ENCODE data around the gene TAAR9. TPM values are rescaled to one million over a fixed set of nuclear protein-coding genes. Genes with fewer than 3 reads are reported as not detected.

Gene TAAR9, protein sequence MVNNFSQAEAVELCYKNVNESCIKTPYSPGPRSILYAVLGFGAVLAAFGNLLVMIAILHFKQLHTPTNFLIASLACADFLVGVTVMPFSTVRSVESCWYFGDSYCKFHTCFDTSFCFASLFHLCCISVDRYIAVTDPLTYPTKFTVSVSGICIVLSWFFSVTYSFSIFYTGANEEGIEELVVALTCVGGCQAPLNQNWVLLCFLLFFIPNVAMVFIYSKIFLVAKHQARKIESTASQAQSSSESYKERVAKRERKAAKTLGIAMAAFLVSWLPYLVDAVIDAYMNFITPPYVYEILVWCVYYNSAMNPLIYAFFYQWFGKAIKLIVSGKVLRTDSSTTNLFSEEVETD
- not detected in 2 replicates for total RNA-seq (2014; rRNA removed; shearing (Covaris generic))

DNA sequence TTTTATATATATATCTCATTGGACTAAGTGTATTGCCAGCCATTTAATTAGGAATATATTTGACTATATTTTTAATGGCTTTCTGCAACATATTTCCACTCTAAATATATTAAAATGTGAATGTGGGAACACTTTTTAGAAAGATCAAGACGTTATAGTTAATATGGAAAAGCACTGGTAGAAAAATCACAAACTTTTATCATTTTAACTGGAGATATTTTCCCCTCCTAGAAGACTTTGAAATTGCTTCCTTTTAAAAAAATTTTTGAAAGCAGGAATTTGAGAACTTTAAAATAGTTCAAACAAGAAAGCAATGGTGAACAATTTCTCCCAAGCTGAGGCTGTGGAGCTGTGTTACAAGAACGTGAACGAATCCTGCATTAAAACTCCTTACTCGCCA lies at the start of gene TAAR9:
Gene TAAR9, plus strand, starts transcription at position 301 of the 400 bp plus-strand sequence. Its CDS starts 13 bp downstream, at position 314.
- no peak for DNase-seq (ENCODE audit: low spot score)

DNA sequence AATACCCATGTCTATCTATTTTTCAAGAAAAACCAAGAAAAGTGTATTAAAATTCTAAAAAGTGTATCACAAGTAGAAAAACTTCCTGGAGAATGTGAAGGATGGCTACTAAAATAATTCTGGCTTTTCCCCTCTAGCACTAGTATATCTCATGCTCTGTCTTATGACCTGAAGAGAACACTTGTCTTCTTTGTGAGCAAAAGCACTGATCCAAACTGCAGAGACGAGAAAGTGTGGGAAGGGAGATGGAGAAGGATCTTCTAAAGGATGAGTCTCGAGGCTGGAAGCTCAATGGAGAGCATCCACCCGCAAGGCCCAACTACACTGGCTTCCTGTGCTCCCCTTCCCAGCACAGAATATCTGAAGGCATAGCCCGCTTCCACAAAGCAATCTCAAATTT lies 48.7 kb upstream of the TAAR9 start:
- no peak for DNase-seq (ENCODE audit: low spot score)

DNA sequence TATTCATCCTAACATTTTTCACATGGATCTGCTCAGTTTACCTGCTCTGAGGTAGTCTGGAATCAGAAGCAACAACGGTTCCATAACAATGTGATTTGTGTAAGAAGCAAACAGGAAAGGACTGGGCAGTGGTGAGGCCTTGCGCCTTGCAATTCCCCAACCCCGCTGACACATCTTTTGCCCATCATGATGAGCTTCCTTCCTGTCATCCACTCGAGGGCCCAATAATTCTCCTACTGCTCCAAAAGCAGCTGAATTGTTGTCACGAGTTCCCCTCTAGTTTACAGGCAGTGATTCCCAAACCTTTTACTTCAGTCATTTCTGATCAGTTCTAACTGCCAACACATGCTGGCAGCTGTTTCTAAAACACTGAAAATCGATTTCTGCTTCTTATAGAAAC lies 48.1 kb upstream of the TAAR9 start:
- no peak for DNase-seq (ENCODE audit: low spot score)

DNA sequence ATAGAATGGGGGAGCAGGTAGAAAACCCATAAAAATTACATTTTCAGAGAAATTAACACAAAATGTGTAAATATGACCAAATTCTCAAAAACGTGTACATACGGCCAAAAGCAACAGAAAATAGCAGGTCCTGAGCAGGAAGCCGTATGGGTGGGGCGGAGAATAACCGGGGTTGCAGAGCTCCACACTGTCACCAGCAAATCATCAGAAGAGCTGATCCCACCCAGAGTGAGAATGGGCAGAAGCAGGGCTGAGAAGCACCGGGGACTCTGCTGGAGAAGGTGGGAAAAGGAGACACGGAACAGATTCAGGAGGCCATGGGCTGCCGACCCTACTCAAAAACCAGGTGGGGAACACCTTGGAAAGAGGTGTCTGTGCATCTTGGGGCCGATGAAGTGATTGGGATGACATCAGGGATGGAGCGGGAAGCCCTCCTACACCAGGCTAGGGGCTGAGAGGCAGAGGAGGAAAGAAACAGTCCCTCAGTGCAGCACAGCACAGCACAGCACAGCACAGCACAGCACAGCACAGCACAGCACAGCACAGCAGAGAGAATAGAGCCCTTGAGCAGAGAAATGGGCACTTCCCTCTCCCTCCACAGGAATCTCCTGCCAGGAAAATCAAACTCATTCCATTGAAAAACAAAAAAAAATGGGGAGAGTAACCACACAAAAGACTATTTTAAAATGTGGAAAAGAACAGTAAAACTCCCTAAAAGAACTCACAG lies 47.4 kb upstream of the TAAR9 start:
- DNase-seq (ENCODE audit: low spot score) = no peak

DNA sequence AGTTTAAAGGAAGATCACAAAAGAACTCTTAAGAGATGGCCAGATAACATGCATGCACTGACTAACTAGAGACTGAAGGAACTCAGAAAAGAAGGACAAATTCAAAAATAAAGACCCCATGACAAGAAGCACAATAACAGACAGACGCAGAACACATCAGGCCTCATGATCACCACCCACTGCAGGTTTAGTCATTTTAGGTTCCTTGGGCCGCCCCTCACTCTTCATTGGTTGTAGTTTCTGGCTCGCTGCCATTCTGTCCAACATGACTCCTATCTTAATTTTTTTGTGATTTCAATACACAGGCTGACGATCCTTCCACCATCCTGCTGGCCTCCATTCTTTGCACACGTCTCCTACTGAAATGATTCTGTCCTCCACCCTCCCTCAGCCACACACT lies 46.8 kb upstream of the TAAR9 start:
- no peak for DNase-seq (ENCODE audit: low spot score)

DNA sequence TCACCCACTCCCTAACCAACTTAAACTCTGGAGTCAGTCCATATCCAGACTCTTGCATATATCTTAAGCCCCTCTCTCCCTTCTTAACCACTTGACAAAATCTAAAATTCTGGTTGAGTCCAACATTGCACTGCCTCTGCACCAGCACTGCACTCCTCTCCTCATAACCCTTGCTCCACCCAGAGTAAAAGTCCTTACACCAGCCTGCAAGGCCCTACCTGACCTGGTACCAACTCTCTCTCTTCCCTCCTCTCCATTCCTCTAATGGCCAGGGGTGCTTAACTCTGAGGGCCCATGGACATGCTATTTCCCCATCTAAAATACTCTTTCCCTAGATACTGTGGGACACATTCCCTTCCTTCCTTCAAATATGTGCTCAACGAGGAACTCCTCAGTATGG lies 46.2 kb upstream of the TAAR9 start:
- no peak for DNase-seq (ENCODE audit: low spot score)

DNA sequence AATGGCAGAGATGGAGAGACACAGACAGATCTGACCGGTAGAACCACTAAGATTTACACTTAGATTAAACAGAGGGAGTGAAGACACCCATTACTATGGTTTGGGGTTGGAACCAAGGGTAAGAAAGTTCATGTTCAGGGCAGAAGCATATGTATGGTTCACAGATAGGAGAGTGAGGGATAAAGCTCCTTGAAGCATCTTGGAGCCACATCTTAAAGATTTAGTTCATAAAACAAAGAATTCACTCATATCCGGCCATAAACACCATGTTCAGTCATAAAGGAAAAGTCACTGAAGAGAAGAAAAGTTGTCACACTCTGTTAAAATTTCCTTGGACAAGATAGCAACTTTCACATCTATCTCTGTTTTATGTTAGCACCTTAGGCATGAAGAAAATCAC lies 43.1 kb upstream of the TAAR9 start:
- DNase-seq (ENCODE audit: low spot score) = no peak

DNA sequence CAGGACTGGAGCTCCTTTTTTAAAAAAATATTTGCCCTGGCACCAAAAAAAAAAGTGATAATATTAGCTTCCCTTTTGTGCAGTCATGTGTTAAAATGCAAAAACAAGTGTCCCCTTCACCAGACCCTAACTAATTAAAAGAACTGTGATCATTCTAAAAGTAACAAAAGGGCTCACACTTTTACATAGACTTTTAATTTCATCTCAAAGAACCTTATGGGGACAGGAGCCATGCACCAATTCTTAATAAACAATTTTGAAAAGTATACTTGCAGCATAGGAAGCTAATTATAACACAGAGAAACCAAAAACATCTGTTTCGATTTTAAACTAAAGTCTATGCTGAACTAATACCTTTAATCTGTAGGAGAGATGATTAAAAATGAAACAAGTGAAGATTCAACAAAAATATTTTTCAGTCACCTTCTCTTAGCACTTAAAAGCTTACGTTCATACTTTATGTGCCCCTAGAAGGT lies 42.4 kb upstream of the TAAR9 start:
- no peak for DNase-seq (ENCODE audit: low spot score)

DNA sequence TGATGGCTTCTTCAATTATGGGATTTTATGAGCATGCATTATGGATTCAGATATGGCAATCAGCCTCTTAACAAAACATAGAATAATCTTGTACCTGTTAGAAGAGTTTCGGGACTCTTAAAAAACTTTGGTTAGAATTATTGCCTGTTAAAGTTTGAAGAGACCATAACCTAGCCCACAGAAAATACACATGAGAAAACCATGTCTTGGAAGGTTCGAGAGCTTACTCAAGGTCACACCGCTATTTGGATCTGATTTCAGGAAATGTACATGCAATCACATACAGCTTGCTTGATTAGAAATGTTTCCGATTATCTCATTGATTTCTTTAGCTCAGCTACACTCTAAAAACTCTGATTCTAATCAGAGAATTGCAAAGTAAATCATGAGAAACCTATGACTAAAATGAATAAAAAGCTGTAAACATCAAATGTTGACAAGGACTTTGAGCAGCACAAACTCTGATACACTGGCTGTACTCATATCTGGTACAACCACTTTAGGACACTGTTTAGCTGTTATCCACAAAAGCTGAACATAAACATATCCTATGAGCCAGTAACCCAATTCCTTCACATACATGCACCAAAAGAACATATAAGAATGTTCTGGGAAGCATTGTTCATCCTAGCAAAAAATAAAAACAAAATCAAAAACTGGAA lies 41.4 kb upstream of the TAAR9 start:
- no peak for DNase-seq (ENCODE audit: low spot score)

DNA sequence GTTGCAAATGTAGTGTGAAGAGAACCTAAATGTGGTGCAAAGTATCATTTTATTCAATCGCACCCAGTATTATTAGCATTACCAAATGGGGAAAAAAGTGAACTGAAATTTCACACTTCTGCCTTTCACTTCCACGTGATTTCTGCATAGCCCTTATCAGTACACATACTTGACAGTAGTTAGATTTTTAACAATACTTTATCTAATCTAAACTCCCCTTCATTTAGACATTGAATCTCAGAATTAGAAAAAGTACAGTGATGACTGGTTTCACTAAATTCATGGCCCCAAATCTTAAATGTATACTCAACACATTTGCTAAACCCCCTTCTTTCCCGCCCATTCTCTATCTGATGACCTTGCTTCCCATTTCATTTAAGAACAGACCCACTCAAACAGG lies 39.4 kb upstream of the TAAR9 start:
- no peak for DNase-seq (ENCODE audit: low spot score)

DNA sequence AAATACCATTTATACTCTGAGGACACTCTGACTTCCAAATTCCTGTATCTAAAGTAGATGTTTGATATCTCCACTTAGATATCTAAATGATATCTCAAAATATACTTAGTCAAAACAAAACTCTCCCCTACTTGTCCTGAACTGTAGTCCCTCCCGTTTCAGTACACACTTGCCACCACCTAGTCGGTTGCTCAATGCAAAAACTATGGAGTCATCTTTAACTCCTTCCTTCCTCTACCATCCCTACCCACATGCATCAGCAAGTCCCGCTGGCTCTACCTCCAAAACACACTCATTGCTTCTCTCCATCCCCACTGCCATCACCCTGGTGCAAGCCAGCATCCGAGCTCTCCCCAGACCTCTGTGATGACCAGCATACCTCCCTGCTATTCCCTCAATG lies 38.3 kb upstream of the TAAR9 start:
- no peak for DNase-seq (ENCODE audit: low spot score)

DNA sequence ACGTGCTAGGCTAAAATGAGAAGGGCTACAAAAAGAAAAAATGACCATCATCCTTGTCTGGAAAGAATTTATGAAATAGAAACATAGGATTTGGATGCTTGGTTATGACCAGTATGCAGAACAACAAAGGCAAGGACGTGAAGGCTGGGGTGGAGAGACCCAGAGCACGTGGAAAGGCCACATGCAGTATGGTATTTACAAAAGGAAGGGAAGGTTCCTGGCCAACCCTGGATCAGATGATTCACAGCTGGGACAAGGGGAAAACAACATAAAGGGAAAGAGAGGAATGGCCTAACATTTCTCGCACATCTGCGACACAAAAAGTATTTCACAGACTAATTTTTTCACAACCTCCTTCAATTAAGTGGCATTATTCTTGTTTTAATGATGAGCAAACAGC lies 33.3 kb upstream of the TAAR9 start:
- DNase-seq (ENCODE audit: low spot score) = no peak

DNA sequence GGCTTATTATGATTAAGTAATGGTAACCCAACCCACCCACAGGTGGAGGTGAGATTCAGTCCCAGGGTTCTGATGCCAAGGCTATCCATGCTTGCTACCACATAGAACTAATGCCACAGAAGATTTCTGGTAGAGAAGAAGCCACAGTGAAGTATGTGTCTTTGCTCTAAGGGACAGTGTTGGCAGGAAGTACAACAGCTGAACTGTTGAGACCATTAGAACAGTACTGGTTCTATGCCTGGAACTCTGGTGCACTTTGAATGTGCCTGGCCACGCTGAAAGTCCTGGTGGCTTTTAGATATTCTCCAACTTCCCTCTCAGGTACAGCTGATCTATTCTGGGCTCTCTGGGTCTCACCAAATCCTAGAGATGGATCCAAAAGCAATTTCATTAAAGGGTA lies 32.9 kb upstream of the TAAR9 start:
- DNase-seq (ENCODE audit: low spot score) = no peak

DNA sequence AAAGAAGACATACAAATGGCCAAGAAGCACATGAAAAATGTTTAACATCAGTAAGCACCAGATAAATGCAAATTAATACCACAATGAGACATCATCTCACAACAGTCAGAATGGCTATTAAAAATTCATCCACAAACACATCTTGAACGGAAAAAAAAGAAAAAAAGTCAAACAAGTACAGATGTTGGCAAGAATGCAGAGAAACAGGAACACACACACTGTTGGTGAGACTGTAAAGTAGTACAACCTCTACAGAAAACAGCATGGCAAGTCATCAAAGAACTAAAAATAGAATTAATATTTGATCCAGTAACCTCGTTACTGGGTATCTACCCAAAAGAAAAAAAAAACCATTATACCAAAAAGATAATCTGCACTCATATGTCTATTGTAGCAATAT lies 31.6 kb upstream of the TAAR9 start:
- DNase-seq (ENCODE audit: low spot score) = no peak

DNA sequence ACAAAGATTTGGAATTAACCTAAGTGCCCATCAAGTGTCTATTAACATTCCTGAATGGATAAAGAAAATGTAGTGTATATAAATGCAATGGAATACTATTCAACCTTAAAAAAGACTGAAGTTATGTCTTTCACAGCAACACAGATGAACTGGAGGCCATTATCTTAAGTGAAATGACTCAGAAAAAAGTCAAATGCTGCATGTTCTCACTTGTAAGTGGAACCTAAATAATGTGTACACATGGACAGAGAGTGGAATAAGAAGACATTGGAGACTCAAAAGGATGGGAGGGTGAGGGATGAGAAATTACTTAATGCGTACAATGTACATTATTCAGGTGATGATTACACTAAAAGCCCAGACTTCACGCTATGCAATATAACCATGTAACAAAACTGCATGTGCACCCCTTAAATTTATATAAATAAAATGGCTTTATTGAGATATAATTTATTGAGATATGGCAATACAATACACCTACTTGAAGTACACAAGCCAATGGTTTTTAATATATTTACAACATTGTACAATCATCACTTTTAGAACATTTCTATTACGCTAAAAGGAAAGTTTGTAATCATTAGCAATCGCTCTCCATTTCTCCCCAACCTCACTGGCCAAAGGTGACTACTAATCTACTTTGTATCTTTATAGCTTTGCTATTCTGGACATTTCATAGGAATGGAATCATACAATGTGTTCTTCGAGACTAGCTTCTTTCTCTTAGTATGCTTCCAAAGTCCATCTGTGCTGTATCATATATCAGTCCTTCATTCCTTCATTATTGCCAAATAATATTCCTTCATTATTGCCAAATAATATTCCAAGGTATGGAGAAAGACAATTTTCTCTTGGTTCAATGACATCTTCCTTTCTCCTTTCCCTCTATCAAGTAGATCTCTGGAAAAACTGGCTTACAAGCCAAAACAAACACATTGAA lies 30.9 kb upstream of the TAAR9 start:
- no peak for DNase-seq (ENCODE audit: low spot score)

DNA sequence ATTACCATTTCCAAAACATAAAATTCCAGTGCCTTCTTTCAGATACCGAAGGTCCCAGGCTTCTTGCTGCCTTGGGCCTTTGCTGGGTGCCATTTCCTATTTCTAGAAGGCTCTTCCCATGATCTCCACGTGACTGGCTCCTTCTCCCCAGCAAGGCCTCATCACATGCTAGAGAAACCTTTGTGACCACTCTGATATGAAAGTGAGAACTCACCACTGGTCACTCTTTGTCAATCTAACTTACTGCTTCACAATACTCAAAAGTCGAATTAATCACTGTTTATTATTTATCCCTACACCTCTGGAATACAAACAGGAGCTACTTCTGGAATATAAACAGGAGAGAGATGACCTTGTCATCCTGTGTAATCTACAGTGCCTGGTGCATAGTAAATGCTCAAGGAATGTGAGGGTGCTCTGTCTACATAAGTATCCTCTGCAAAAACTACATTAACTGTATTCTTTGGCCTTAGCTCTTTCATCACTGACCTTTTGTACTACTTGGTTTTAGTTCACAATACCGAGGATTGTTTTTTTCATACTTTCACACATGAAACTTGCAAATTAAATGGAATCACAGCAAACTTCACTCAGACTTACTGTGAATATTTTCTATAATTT lies 26.8 kb upstream of the TAAR9 start:
- DNase-seq (ENCODE audit: low spot score) = no peak

DNA sequence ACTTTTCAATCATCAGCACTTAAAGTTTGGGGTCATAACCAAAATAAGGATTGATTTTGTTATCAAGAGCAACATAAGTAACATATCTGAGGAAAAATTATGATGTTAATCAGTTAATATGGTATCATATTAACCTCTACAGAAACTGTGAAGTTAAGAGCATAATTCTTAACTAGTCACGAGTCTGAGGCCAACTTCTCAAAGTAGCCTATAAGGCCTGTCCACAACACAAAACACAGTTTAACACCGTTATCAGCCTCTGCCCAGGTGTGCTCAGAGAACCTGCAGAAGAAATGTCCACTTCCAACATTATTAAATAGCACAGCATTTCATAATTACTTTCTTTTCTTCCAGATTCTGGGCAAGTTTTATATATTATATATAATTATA lies 26.3 kb upstream of the TAAR9 start:
- no peak for DNase-seq (ENCODE audit: low spot score)

DNA sequence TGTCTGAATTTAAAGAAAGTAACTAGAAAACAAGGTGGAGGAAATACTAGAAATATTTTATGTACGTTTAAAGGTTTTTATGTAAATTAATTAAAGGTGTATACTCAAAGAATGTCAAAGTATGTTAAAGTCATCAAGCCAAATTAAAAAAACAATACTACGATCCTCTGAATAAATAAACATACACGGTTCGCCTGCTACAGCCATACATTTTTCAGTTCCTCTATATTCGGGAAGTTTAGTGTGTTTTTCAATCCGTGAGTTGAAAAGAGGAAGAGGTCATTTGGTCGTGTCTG lies 25.8 kb upstream of the TAAR9 start:
- no peak for DNase-seq (ENCODE audit: low spot score)

DNA sequence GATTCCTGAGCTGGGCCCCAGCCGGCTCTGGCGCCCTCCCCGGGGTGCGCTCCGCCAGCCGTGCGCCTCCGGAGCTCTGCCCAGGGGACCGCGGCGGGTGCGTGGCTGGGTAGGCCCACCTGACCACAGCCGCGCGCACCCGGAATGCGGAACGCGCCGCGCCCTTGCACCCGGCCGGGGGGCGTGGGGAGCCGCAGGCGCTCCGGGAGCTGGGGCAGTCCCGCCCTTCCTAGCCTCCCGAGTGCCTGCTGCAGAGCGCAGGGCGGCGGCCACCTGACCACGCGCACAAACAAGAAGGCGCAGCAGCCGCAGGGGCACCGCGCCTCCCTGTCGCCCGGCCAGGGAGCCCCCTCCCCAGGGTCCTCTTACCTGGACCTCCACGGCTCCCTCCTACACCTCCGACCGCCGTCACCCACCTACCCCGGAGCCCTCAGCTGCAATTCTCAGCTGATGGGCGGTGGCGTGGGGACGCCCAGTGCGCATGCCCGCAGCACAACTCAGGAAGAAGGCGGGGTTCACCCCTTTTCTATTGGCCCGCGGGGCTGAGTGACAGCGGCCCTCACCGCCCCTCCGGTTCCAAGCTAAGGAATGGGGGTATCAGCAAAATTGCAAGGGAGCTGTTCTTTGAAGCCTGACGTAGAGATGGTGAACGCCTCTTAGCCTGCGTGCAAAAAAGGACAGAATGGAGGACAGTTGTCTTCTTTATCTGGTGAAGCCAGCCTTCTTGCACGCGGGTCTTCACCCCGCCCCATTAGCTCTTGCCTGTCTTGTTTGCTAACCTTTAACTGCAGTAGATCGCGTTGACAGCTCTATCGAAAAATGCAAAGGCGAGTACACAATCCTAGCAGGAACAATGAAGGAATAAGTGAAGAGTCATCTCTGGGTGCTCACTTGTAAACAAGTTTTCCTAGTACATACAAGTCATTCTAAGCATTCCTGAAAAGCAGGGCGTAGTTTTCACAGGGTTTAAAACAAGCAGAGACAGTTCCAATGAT lies 25.1 kb upstream of the TAAR9 start, which contains the start of gene STX7:
Gene STX7, minus strand, starts transcription at position 479 of the 995 bp plus-strand sequence. CDS start 9,586 bp downstream, outside the sequence.
- DNase-seq (ENCODE audit: low spot score) = peak; percentile 60
